A172 (cell line): ENCODE results near the gene RFESD. TPM values are rescaled to one million over a fixed set of nuclear protein-coding genes. Genes with fewer than 3 reads are reported as not detected.
"Not testable (repeated sequence)": the region's sequence is repeated elsewhere in the genome, so short reads cannot be mapped to it uniquely, and the experiment has no call there.

Experiments
- DNase-seq: peaks from one replicate; pipeline ENCODE4 v3.0.0-alpha.2; 2015; ENCODE audit warnings: low spot score
- total RNA-seq: library from RNA; depleted of rRNA; stranded (reverse); fragments of >200 nt; shearing (Covaris generic); gene quantifications from 2 replicates; pipeline ENCODE4 v1.2.3, GENCODE V29; 2014

Gene RFESD
- total RNA-seq, 1 experiment from 2014 or later, result 7.1 TPM

- DNase-seq, result no peak
Observed at GRCh38 chr5:95628933-95629332, 17.6 kb upstream of the RFESD start.

GRCh38 chr5:95630394-95630917 is 16.1 kb upstream of the RFESD start:
- no peak for DNase-seq

- DNase-seq, result peak; percentile 76
Observed at GRCh38 chr5:95631255-95631958, 15.2 kb upstream of the RFESD start.

GRCh38 chr5:95631991-95632675 is 14.4 kb upstream of the RFESD start:
- DNase-seq, result peak; percentile 77

- DNase-seq, result not testable (repeated sequence)
Observed at GRCh38 chr5:95632942-95633341, 13.6 kb upstream of the RFESD start.

GRCh38 chr5:95633671-95634070 is 12.9 kb upstream of the RFESD start:
- DNase-seq, result no peak

GRCh38 chr5:95634081-95634480 is 12.5 kb upstream of the RFESD start:
- no peak for DNase-seq

GRCh38 chr5:95638632-95639031 is 7.9 kb upstream of the RFESD start:
- DNase-seq, result no peak

GRCh38 chr5:95641741-95642220 is 4.8 kb upstream of the RFESD start:
- DNase-seq, result no peak

GRCh38 chr5:95643152-95643551 is 3.4 kb upstream of the RFESD start:
- no peak for DNase-seq

- peak; percentile 63 for DNase-seq
Observed at GRCh38 chr5:95644351-95645042, 2.1 kb upstream of the RFESD start.

- not testable (repeated sequence) for DNase-seq
Observed at GRCh38 chr5:95646226-95646568, 380 bp upstream of the RFESD start.

- peak; percentile 61 for DNase-seq
Observed at GRCh38 chr5:95647886-95648860, 1.6 kb downstream of the RFESD start.

GRCh38 chr5:95649274-95649673 is 2.7 kb downstream of the RFESD start:
- DNase-seq, result no peak

- DNase-seq, result no peak
Observed at GRCh38 chr5:95649842-95650620, 3.5 kb downstream of the RFESD start.

GRCh38 chr5:95652849-95653248 is 6.3 kb downstream of the RFESD start:
- DNase-seq, result no peak

- DNase-seq, result no peak
Observed at GRCh38 chr5:95654196-95654595, 7.6 kb downstream of the RFESD start.

- DNase-seq, result no peak
Observed at GRCh38 chr5:95655575-95655974, 9.0 kb downstream of the RFESD start.

- DNase-seq, result no peak
Observed at GRCh38 chr5:95660060-95660459, 13.5 kb downstream of the RFESD start.

- no peak for DNase-seq
Observed at GRCh38 chr5:95662946-95663345, 16.4 kb downstream of the RFESD start.
